HEK293 (cell line): ENCODE measurements around the gene EGR2.

ENCODE experiments used
- CTCF ChIA-PET: fragments of 350-600 bp; formaldehyde crosslinking; extraction: SDS; loops from one replicate; lab custom pipeline; 2021; ENCODE audit warnings: antibody characterized with exemption; lab: Yijun Ruan, JAX
- POLR2A ChIA-PET: fragments of 300-600 bp; formaldehyde crosslinking; extraction: SDS; loops from one replicate; lab custom pipeline; 2020; ENCODE audit warnings: antibody characterized with exemption, inconsistent platforms; lab: Yijun Ruan, JAX
- H3K27ac ChIP-seq: fragments of 200-500 bp; sonication (Bioruptor generic); 2 replicates; pipeline ENCODE4 v1.5.1; 2014; ENCODE audit warnings: low read depth, low read length, control low read depth, inconsistent platforms; ENCODE audit errors: extremely low read depth
- H3K36me3 ChIP-seq, 2 experiments: fragments of 200-500 bp in 1 of 2; sonication (Bioruptor generic) in 1 of 2; 1 replicate in 1 of 2; 2 replicates in 1 of 2; pipeline ENCODE4 v1.5.1; 2014 to 2017; ENCODE audit warnings: inconsistent platforms in 2 of 2, low read length in 2 of 2; ENCODE audit not compliant: control insufficient read depth in 2 of 2, insufficient read depth in 1 of 2
- H3K4me1 ChIP-seq: fragments of 200-500 bp; sonication (Bioruptor generic); 2 replicates; pipeline ENCODE4 v1.5.1; 2014; ENCODE audit warnings: mild to moderate bottlenecking, low read length, inconsistent platforms; ENCODE audit not compliant: control insufficient read depth, insufficient read depth
- H3K4me3 ChIP-seq: 2 replicates; pipeline ENCODE4 v1.5.1; 2011; ENCODE audit warnings: low read depth, mild to moderate bottlenecking, control low read depth, low read length, moderate library complexity
- H3K9me3 ChIP-seq: fragments of 200-500 bp; sonication (Bioruptor generic); 2 replicates; pipeline ENCODE4 v1.5.1; 2014; ENCODE audit warnings: low read depth, low read length, inconsistent platforms; ENCODE audit not compliant: control insufficient read depth, insufficient read depth
- BCL11A ChIP-seq: fragments of 450-650 bp; formaldehyde crosslinking; IDR thresholded peaks from 2 replicates; pipeline ENCODE4 v1.5.1; 2016; ENCODE audit warnings: low read depth, missing biosample characterization, missing genetic modification characterization
- EGR2 ChIP-seq: fragments of 450-650 bp; formaldehyde crosslinking; IDR thresholded peaks from 2 replicates; pipeline ENCODE4 v1.5.1; 2016; ENCODE audit warnings: low read depth, missing biosample characterization, missing genetic modification characterization
- GLIS1 ChIP-seq: fragments of 450-650 bp; formaldehyde crosslinking; IDR thresholded peaks from 2 replicates; pipeline ENCODE4 v1.5.1; 2016; ENCODE audit warnings: missing biosample characterization, missing genetic modification characterization
- IKZF3 ChIP-seq: fragments of 450-650 bp; IDR thresholded peaks from 2 replicates; pipeline ENCODE4 v1.5.0; 2018; ENCODE audit warnings: missing biosample characterization, mild to moderate bottlenecking, missing genetic modification characterization, moderate library complexity
- ZEB2 ChIP-seq: fragments of 450-650 bp; formaldehyde crosslinking; IDR thresholded peaks from 2 replicates; pipeline ENCODE4 v1.5.1; 2016; ENCODE audit warnings: missing biosample characterization, missing genetic modification characterization
- ZNF138 ChIP-seq: fragments of 450-650 bp; formaldehyde crosslinking; IDR thresholded peaks from 2 replicates; pipeline ENCODE4 v1.5.1; 2016; ENCODE audit warnings: missing biosample characterization, missing genetic modification characterization, borderline replicate concordance
- ZNF155 ChIP-seq: fragments of 450-650 bp; formaldehyde crosslinking; IDR thresholded peaks from 2 replicates; pipeline ENCODE4 v1.5.1; 2016; ENCODE audit warnings: missing biosample characterization, missing genetic modification characterization
- ZNF302 ChIP-seq: fragments of 450-650 bp; formaldehyde crosslinking; IDR thresholded peaks from 2 replicates; pipeline ENCODE4 v1.5.1; 2016; ENCODE audit warnings: missing biosample characterization, missing genetic modification characterization, low read depth
- ZNF416 ChIP-seq: fragments of 450-650 bp; formaldehyde crosslinking; IDR thresholded peaks from 2 replicates; pipeline ENCODE4 v1.5.1; 2016; ENCODE audit warnings: missing biosample characterization, missing genetic modification characterization
- ZNF433 ChIP-seq: fragments of 450-650 bp; formaldehyde crosslinking; IDR thresholded peaks from 2 replicates; pipeline ENCODE4 v1.5.1; 2016; ENCODE audit warnings: missing biosample characterization, missing genetic modification characterization, low read depth
- ZNF555 ChIP-seq: fragments of 450-650 bp; formaldehyde crosslinking; conservative IDR thresholded peaks from 2 replicates; pipeline ENCODE4 v1.5.1; 2017; ENCODE audit warnings: missing biosample characterization, mild to moderate bottlenecking, missing genetic modification characterization, inconsistent platforms
- ZNF677 ChIP-seq: fragments of 450-650 bp; IDR thresholded peaks from 2 replicates; pipeline ENCODE4 v1.5.0; 2018; ENCODE audit warnings: missing biosample characterization, mild to moderate bottlenecking, missing genetic modification characterization, moderate library complexity
- TF ChIP-seq, protein P1 (sequence below): fragments of 450-650 bp; formaldehyde crosslinking; IDR thresholded peaks from 2 replicates; pipeline ENCODE4 v1.5.1; 2017; ENCODE audit warnings: missing biosample characterization, mild to moderate bottlenecking, missing genetic modification characterization, moderate library complexity
- TF ChIP-seq, protein P2 (sequence below): fragments of 450-650 bp; formaldehyde crosslinking; IDR thresholded peaks from 2 replicates; pipeline ENCODE4 v1.5.1; 2016; ENCODE audit warnings: missing biosample characterization, missing genetic modification characterization
- TF ChIP-seq, protein P3 (sequence below): fragments of 450-650 bp; IDR thresholded peaks from 2 replicates; pipeline ENCODE4 v1.5.1; 2018; ENCODE audit warnings: missing biosample characterization, missing genetic modification characterization
- TF ChIP-seq, protein P4 (sequence below): fragments of 450-650 bp; IDR thresholded peaks from 2 replicates; pipeline ENCODE4 v1.5.1; 2018; ENCODE audit warnings: missing biosample characterization, mild to moderate bottlenecking, missing genetic modification characterization
- TF ChIP-seq, protein P5 (sequence below): fragments of 450-650 bp; formaldehyde crosslinking; conservative IDR thresholded peaks from 2 replicates; pipeline ENCODE4 v1.5.1; 2016; ENCODE audit warnings: low read depth, missing biosample characterization, missing genetic modification characterization
- TF ChIP-seq, protein P6 (sequence below): fragments of 450-650 bp; formaldehyde crosslinking; IDR thresholded peaks from 2 replicates; pipeline ENCODE4 v1.5.1; 2016; ENCODE audit warnings: missing biosample characterization, missing genetic modification characterization
- TF ChIP-seq, protein P7 (sequence below): fragments of 450-650 bp; formaldehyde crosslinking; IDR thresholded peaks from 2 replicates; pipeline ENCODE4 v1.5.1; 2017; ENCODE audit warnings: missing biosample characterization, missing genetic modification characterization

EGR2 gene

DNA sequence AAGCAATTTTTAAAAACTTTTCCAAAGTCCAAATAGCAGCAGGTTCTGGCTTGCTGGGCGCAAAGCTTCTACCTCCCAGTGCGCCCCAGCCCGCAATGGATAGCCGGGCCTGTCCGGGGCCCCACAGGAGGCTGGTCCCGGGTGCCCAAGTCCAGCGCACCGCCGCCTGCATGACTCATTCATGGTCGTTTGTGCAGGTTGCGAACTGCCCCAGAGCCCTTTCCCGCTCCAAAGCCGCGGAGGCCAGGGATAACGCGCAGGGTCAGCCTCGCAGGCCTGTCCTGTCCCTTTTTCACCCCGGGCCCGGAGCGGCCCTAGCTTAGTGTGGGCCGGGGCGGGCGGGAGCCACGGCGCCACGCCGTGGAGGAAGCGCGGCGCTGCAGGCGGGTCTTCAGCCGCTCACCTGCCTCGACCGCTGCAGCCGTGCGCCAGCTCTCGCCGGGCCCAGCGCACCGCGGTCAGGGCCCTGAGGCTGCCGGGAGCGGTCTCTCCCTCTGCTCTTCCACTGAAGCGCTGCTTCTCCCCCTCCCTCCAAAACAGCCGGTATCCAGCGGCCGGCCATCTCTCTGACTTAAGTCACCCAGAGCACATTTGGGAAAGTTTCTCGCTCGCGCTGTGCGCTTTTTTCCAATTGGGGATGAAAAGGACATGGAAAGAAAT lies 1.7 kb upstream of the EGR2 start (continued):
- TF ChIP-seq, protein P1, sequence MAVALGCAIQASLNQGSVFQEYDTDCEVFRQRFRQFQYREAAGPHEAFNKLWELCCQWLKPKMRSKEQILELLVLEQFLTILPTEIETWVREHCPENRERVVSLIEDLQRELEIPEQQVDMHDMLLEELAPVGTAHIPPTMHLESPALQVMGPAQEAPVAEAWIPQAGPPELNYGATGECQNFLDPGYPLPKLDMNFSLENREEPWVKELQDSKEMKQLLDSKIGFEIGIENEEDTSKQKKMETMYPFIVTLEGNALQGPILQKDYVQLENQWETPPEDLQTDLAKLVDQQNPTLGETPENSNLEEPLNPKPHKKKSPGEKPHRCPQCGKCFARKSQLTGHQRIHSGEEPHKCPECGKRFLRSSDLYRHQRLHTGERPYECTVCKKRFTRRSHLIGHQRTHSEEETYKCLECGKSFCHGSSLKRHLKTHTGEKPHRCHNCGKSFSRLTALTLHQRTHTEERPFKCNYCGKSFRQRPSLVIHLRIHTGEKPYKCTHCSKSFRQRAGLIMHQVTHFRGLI: no peak
- TF ChIP-seq BCL11A: peak; percentile 35; the same call in 1 of the 2 replicates
- TF ChIP-seq, all 188 proteins: peak for 29

DNA sequence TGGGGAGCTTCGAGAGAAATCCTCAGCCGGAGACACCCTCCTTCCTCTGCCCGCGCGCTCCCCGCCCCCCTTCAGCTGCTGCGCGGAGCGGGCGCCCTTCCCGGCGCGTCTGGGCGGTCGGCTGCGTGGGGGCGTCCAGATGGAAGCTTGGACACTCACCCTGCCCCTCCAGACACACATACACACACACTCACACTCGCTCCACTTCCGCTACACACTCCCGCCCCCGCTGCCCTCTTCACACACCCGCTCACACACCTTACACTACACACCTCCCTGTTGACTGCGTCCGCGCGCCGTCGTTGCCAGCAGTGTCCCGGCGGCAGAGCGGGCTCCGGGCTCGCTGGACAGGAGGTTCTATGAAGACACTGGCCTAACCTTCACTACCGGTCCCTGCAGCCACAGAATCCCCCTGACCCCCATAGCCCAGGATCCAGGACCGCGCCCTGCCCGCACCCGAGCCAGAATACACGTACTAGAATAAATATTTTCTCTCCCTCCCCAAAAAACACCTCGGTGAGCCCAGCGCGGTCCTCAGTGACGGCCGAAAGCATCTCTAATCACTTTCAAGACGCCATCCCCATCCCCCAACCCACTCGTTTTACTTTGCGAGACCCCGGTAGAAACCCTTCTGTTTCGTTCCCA lies 1.1 kb upstream of the EGR2 start:
- no peaks in the 10 kb centered on the region for H3K9me3 ChIP-seq
- peak overlapping the region; percentile 91 for H3K27ac ChIP-seq
- POLR2A ChIA-PET: interaction anchor here (0.5 to 4.8 kb wide), 8 partner anchors 9 to 936 kb away, joined by 3 to 50 read pairs (median 4); partner anchors contain the start of genes ADO and NRBF2
- peak overlapping the region; percentile 70 for H3K4me3 ChIP-seq
- no peaks in the 10 kb centered on the region for H3K36me3 ChIP-seq
- no peaks in the 10 kb centered on the region; the same call in 1 of the 2 replicates for H3K4me1 ChIP-seq
- CTCF ChIA-PET: interaction anchor here (0.7 to 4.1 kb wide), 12 partner anchors 9 to 1053 kb away, joined by 3 to 25 read pairs (median 3); partner anchors contain the start of gene ADO
- TF ChIP-seq ZNF302 (tag by site-specific recombination) (no peak), ZEB2 (tag by site-specific recombination) (peak; percentile 14), GLIS1 (tag by site-specific recombination) (peak; percentile 62), ZNF555 (no peak), EGR2 (tag by site-specific recombination) (peak; percentile 96), ZNF433 (tag by site-specific recombination) (no peak), ZNF155 (tag by site-specific recombination) (no peak), ZNF677 (no peak), ZNF416 (no peak), IKZF3 (tag by site-specific recombination) (no peak), ZNF138 (no peak)
- TF ChIP-seq, protein P2, sequence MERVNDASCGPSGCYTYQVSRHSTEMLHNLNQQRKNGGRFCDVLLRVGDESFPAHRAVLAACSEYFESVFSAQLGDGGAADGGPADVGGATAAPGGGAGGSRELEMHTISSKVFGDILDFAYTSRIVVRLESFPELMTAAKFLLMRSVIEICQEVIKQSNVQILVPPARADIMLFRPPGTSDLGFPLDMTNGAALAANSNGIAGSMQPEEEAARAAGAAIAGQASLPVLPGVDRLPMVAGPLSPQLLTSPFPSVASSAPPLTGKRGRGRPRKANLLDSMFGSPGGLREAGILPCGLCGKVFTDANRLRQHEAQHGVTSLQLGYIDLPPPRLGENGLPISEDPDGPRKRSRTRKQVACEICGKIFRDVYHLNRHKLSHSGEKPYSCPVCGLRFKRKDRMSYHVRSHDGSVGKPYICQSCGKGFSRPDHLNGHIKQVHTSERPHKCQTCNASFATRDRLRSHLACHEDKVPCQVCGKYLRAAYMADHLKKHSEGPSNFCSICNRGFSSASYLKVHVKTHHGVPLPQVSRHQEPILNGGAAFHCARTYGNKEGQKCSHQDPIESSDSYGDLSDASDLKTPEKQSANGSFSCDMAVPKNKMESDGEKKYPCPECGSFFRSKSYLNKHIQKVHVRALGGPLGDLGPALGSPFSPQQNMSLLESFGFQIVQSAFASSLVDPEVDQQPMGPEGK: peak; percentile 97
- TF ChIP-seq, protein P3, sequence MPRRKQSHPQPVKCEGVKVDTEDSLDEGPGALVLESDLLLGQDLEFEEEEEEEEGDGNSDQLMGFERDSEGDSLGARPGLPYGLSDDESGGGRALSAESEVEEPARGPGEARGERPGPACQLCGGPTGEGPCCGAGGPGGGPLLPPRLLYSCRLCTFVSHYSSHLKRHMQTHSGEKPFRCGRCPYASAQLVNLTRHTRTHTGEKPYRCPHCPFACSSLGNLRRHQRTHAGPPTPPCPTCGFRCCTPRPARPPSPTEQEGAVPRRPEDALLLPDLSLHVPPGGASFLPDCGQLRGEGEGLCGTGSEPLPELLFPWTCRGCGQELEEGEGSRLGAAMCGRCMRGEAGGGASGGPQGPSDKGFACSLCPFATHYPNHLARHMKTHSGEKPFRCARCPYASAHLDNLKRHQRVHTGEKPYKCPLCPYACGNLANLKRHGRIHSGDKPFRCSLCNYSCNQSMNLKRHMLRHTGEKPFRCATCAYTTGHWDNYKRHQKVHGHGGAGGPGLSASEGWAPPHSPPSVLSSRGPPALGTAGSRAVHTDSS (tag by site-specific recombination): no peak
- TF ChIP-seq, protein P4, sequence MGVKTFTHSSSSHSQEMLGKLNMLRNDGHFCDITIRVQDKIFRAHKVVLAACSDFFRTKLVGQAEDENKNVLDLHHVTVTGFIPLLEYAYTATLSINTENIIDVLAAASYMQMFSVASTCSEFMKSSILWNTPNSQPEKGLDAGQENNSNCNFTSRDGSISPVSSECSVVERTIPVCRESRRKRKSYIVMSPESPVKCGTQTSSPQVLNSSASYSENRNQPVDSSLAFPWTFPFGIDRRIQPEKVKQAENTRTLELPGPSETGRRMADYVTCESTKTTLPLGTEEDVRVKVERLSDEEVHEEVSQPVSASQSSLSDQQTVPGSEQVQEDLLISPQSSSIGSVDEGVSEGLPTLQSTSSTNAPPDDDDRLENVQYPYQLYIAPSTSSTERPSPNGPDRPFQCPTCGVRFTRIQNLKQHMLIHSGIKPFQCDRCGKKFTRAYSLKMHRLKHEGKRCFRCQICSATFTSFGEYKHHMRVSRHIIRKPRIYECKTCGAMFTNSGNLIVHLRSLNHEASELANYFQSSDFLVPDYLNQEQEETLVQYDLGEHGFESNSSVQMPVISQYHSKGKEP (tag by site-specific recombination): no peak
- TF ChIP-seq, protein P5, sequence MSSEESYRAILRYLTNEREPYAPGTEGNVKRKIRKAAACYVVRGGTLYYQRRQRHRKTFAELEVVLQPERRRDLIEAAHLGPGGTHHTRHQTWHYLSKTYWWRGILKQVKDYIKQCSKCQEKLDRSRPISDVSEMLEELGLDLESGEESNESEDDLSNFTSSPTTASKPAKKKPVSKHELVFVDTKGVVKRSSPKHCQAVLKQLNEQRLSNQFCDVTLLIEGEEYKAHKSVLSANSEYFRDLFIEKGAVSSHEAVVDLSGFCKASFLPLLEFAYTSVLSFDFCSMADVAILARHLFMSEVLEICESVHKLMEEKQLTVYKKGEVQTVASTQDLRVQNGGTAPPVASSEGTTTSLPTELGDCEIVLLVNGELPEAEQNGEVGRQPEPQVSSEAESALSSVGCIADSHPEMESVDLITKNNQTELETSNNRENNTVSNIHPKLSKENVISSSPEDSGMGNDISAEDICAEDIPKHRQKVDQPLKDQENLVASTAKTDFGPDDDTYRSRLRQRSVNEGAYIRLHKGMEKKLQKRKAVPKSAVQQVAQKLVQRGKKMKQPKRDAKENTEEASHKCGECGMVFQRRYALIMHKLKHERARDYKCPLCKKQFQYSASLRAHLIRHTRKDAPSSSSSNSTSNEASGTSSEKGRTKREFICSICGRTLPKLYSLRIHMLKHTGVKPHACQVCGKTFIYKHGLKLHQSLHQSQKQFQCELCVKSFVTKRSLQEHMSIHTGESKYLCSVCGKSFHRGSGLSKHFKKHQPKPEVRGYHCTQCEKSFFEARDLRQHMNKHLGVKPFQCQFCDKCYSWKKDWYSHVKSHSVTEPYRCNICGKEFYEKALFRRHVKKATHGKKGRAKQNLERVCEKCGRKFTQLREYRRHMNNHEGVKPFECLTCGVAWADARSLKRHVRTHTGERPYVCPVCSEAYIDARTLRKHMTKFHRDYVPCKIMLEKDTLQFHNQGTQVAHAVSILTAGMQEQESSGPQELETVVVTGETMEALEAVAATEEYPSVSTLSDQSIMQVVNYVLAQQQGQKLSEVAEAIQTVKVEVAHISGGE (tag by site-specific recombination): no peak
- TF ChIP-seq, protein P6, sequence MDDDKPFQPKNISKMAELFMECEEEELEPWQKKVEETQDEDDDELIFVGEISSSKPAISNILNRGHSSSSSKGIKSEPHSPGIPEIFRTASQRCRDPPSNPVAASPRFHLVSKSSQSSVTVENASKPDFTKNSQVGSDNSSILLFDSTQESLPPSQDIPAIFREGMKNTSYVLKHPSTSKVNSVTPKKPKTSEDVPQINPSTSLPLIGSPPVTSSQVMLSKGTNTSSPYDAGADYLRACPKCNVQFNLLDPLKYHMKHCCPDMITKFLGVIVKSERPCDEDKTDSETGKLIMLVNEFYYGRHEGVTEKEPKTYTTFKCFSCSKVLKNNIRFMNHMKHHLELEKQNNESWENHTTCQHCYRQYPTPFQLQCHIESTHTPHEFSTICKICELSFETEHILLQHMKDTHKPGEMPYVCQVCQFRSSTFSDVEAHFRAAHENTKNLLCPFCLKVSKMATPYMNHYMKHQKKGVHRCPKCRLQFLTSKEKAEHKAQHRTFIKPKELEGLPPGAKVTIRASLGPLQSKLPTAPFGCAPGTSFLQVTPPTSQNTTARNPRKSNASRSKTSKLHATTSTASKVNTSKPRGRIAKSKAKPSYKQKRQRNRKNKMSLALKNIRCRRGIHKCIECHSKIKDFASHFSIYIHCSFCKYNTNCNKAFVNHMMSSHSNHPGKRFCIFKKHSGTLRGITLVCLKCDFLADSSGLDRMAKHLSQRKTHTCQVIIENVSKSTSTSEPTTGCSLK: no peak
- TF ChIP-seq, protein P7, sequence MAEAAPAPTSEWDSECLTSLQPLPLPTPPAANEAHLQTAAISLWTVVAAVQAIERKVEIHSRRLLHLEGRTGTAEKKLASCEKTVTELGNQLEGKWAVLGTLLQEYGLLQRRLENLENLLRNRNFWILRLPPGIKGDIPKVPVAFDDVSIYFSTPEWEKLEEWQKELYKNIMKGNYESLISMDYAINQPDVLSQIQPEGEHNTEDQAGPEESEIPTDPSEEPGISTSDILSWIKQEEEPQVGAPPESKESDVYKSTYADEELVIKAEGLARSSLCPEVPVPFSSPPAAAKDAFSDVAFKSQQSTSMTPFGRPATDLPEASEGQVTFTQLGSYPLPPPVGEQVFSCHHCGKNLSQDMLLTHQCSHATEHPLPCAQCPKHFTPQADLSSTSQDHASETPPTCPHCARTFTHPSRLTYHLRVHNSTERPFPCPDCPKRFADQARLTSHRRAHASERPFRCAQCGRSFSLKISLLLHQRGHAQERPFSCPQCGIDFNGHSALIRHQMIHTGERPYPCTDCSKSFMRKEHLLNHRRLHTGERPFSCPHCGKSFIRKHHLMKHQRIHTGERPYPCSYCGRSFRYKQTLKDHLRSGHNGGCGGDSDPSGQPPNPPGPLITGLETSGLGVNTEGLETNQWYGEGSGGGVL: peak; percentile 97
